Measurements from ENCODE around the gene NBDY. TPM values are rescaled to one million over a fixed set of nuclear protein-coding genes. Genes with fewer than 3 reads are reported as not detected.

The NBDY gene
- total RNA-seq, 1 donor from 2014 or later, result 30.7 TPM

- intact Hi-C loops (cut with DNase I), result no loop called here
- H3K36me3 ChIP-seq, result no peaks in the 10 kb centered on the region
- H3K9me3 ChIP-seq, result no peaks in the 10 kb centered on the region
- H3K27ac ChIP-seq, result no peak overlapping the region
- H3K27me3 ChIP-seq, result no peaks in the 10 kb centered on the region
- no peaks in the 10 kb centered on the region for H3K4me1 ChIP-seq
- H3K4me3 ChIP-seq, result no peak overlapping the region
- no peak for TF ChIP-seq CTCF (IDR thresholded peaks at IDR 0.05)
- no peak for ATAC-seq
- no peak for DNase-seq
Measured at GRCh38 chrX:56857042-56857441, 128.0 kb downstream of the NBDY start.

GRCh38 chrX:56860888-56861287 lies 131.8 kb downstream of the NBDY start:
- no peak for ATAC-seq
- H3K4me3 ChIP-seq, result no peak overlapping the region
- no peaks in the 10 kb centered on the region for H3K4me1 ChIP-seq
- no peak for TF ChIP-seq CTCF (IDR thresholded peaks at IDR 0.05)
- intact Hi-C loops (cut with DNase I), result no loop called here
- H3K27ac ChIP-seq, result no peak overlapping the region
- H3K9me3 ChIP-seq, result no peaks in the 10 kb centered on the region
- no peaks in the 10 kb centered on the region for H3K36me3 ChIP-seq
- no peaks in the 10 kb centered on the region for H3K27me3 ChIP-seq
- DNase-seq, result no peak

Other genes with a start within 250 kb of the NBDY start
- 31.6 TPM for gene UBQLN2, start 165.6 kb upstream of the NBDY start, total RNA-seq

Measured in upper lobe of right lung (tissue), 1 donor.